Measurements from ENCODE around the gene SCYL2.

DNA sequence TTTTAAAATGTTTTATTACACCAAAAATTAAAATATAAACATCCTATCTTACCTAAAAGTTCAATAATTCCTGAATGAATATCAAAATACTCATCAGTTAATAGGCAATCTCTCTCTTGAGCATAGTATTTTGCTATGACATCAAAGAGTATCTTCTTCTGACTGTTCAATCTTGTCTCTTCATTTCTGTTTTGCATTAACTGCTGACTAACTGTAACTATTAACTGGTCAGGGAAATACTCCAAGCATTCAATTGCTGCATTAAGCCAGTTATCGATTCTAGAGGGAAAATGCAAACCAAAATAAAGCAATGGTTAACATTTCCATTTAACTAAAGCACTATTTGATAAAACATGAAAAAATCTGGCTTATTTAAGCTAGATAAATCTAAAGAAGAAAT, 13.5 kb upstream of the SCYL2 start:
- TF ChIP-seq CHD2 (IDR thresholded peaks at IDR 0.05; ENCODE audit: borderline replicate concordance, low read depth, low read length) (no peak), NFIC (IDR thresholded peaks at IDR 0.05; ENCODE audit: low read depth, low read length) (no peak), POLR2A (IDR thresholded peaks at IDR 0.05; ENCODE audit: low read depth, low read length) (no peak), CBFB (IDR thresholded peaks at IDR 0.05; ENCODE audit: low read depth) (no peak), MXI1 (IDR thresholded peaks at IDR 0.05; ENCODE audit: low read depth, low read length) (no peak), POLR2AphosphoS5 (IDR thresholded peaks at IDR 0.05; ENCODE audit: low read length) (no peak), ATF7 (IDR thresholded peaks at IDR 0.05; ENCODE audit: low read depth) (no peak), SP1 (IDR thresholded peaks at IDR 0.05; ENCODE audit: low read depth, low read length) (no peak), SRF (IDR thresholded peaks at IDR 0.05; ENCODE audit: low read depth in 2 of 2, low read length in 2 of 2) (no peak), RBBP5 (conservative IDR thresholded peaks at IDR 0.05) (no peak)
- TF ChIP-seq, protein P1, sequence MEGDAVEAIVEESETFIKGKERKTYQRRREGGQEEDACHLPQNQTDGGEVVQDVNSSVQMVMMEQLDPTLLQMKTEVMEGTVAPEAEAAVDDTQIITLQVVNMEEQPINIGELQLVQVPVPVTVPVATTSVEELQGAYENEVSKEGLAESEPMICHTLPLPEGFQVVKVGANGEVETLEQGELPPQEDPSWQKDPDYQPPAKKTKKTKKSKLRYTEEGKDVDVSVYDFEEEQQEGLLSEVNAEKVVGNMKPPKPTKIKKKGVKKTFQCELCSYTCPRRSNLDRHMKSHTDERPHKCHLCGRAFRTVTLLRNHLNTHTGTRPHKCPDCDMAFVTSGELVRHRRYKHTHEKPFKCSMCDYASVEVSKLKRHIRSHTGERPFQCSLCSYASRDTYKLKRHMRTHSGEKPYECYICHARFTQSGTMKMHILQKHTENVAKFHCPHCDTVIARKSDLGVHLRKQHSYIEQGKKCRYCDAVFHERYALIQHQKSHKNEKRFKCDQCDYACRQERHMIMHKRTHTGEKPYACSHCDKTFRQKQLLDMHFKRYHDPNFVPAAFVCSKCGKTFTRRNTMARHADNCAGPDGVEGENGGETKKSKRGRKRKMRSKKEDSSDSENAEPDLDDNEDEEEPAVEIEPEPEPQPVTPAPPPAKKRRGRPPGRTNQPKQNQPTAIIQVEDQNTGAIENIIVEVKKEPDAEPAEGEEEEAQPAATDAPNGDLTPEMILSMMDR (IDR thresholded peaks at IDR 0.05 in 2 of 3, conservative IDR thresholded peaks at IDR 0.05 in 1 of 3; ENCODE audit: control insufficient read depth in 2 of 3, extremely low read depth in 1 of 3, insufficient read depth in 1 of 3, low read depth in 3 of 3, low read length in 3 of 3): no peak
- TF ChIP-seq, protein P2, sequence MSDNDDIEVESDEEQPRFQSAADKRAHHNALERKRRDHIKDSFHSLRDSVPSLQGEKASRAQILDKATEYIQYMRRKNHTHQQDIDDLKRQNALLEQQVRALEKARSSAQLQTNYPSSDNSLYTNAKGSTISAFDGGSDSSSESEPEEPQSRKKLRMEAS (IDR thresholded peaks at IDR 0.05; ENCODE audit: low read depth, low read length): no peak

Data from GM12878 (cell line).